Breast epithelium (tissue), 4 donors: ENCODE results near the gene CNTN5. TPM values are rescaled to one million over a fixed set of nuclear protein-coding genes. Genes with fewer than 3 reads are reported as not detected.

Experiments used
- DNase-seq, 2 donors: peaks; one replicate each; pipeline ENCODE4 v3.0.0-alpha.2; 2019; ENCODE audit warnings: low spot score in 2 of 2
- H3K27ac ChIP-seq, 2 donors: fragments of 200-600 bp; sonication (generic) in 1 of 2; one replicate each; pipeline ENCODE4 v1.5.1; 2016 to 2019; ENCODE audit warnings: mild to moderate bottlenecking in 1 of 2
- H3K27me3 ChIP-seq, 2 donors: fragments of 200-600 bp; sonication (generic) in 1 of 2; one replicate each; pipeline versions ENCODE4 v1.5.1 to v1.6.0; 2017 to 2019; ENCODE audit warnings: control low read depth in 1 of 2, mild to moderate bottlenecking in 1 of 2
- H3K36me3 ChIP-seq: fragments of 200-600 bp; one replicate; pipeline ENCODE4 v1.5.1; 2019
- H3K4me1 ChIP-seq, 2 donors: fragments of 200-600 bp; sonication (generic); one replicate each; pipeline ENCODE4 v1.5.1; 2016 to 2019; ENCODE audit warnings: control low read depth in 1 of 2
- H3K4me3 ChIP-seq, 3 donors: fragments of 200-600 bp; sonication (generic); 1 replicate in 2 of 3; 2 replicates in 1 of 3; pipeline ENCODE4 v1.5.1; 2016 to 2019; ENCODE audit warnings: mild to moderate bottlenecking in 3 of 3, moderate library complexity in 2 of 3
- H3K9me3 ChIP-seq, 2 donors: fragments of 200-600 bp; sonication (generic) in 1 of 2; one replicate each; pipeline ENCODE4 v1.5.1; 2016 to 2019; ENCODE audit warnings: control low read depth in 1 of 2
- POLR2A ChIP-seq: fragments of 450-650 bp; IDR thresholded peaks from one replicate; pipeline ENCODE4 v1.6.1; 2016; ENCODE audit warnings: antibody characterized with exemption, mild to moderate bottlenecking, moderate library complexity
- POLR2AphosphoS5 ChIP-seq, 3 donors: sonication (generic); formaldehyde crosslinking; IDR thresholded peaks; one replicate each; pipeline ENCODE4 v1.6.1; 2017; ENCODE audit warnings: antibody characterized with exemption in 3 of 3
- intact Hi-C: fragments of 100-400 bp; cut with DNase I; formaldehyde crosslinking; loops from one replicate; pipeline ENCODE4 v1.15.1; 2023; ENCODE audit warnings: low total_unique reads
- total RNA-seq, 3 donors: library from RNA; depleted of rRNA; stranded (reverse); fragments of >200 nt; gene quantifications; one replicate each; pipeline ENCODE4 v1.1.0, GENCODE V29; 2016
- TF ChIP-seq, protein P1 (sequence below), 3 donors: fragments of 450-650 bp; IDR thresholded peaks; one replicate each; pipeline ENCODE4 v1.5.1; 2016 to 2017; ENCODE audit warnings: antibody characterized with exemption in 3 of 3, mild to moderate bottlenecking in 3 of 3, moderate library complexity in 3 of 3

The CNTN5 gene
- total RNA-seq, 3 donors from 2014 or later: not detected

DNA sequence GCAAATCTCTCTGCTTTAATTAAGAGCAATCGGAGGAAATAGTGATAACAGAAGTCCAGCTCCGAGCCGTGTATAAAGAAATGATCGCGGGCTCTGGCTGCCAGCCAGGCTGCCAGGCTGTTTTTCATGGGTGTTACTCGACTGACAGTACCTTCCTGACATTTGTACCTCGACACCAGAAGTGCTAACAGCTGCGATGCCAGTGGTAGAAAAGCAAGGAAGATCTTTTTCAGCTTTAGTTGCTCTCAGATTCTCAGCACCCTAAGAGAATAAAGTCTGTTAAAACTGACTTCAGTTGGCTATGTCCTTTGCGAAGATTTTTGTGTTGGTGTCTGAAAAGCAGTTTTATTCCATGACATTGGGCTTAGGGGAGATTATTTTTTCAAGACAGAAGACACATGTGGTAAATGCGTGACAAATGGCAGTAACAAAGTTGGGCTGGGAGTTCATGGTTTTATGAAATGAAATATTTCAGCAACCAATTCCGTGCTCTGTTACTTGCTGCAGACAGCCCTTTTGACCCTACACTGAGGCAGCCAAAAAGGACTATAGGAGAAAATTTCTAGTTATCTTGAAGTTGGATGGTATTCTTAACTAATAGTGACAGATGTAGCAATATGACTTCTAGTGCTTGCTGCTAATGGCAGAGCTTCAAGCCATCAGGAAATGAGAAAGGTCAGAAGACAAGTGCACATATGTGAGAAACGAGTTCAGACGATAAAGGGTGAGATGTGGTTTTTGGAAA is 296.2 kb downstream of the CNTN5 start:
- Histone ChIP-seq H3K4me1 (no peaks in the 10 kb centered on the region), H3K36me3 (no peaks in the 10 kb centered on the region), H3K27ac (no peak overlapping the region), H3K27me3 (no peaks in the 10 kb centered on the region), H3K9me3 (no peaks in the 10 kb centered on the region), H3K4me3 (no peak overlapping the region)
- DNase-seq: no peak
- TF ChIP-seq POLR2A: no peak
- no peak for TF ChIP-seq POLR2AphosphoS5 (IDR thresholded peaks at IDR 0.05)
- TF ChIP-seq, protein P1, sequence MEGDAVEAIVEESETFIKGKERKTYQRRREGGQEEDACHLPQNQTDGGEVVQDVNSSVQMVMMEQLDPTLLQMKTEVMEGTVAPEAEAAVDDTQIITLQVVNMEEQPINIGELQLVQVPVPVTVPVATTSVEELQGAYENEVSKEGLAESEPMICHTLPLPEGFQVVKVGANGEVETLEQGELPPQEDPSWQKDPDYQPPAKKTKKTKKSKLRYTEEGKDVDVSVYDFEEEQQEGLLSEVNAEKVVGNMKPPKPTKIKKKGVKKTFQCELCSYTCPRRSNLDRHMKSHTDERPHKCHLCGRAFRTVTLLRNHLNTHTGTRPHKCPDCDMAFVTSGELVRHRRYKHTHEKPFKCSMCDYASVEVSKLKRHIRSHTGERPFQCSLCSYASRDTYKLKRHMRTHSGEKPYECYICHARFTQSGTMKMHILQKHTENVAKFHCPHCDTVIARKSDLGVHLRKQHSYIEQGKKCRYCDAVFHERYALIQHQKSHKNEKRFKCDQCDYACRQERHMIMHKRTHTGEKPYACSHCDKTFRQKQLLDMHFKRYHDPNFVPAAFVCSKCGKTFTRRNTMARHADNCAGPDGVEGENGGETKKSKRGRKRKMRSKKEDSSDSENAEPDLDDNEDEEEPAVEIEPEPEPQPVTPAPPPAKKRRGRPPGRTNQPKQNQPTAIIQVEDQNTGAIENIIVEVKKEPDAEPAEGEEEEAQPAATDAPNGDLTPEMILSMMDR (IDR thresholded peaks at IDR 0.05): no peak
- intact Hi-C loops: no loop called here

DNA sequence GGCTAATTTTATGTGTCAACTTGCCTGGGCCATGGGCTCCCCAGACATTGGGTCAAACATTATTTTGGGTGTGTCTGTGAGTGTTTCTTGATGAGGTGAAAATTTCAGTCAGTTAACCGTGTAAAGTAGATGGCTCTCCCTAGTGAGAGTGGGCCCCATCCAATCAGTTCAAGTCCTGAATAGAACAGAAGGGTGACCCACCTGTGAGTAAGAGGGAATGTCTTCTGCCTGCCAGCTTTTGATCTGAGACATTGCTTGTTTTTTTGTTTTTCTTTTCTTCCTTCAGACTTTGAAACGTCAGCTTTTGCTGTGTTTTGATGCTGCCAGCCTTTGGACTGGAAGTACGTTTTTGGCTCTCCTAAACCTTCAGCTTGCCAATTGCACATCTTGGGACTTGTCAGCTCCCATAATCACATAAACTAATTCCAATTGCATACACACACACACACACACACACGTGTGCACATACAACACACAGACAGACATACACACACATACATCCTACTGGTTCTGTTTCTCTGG is 300.1 kb downstream of the CNTN5 start:
- intact Hi-C loops: no loop called here
- H3K36me3 ChIP-seq: no peaks in the 10 kb centered on the region

DNA sequence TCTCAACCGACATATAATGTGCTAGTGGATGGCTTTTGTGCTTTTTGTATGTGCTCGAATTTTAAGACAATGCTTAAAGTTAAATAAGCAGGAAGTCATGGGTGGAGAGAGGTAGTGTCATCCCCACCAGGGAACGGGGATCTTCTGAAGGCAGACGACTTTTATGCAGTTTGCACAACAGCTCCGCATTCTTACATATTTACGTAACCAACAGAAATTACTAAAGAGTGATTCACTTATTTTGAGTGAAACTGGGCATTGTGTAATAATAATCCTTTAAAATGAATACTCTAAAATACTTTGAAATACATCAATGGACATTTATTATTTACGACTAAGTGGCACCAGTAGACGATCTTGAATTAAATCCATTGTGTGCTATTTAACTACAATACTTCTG is 305.1 kb downstream of the CNTN5 start:
- intact Hi-C loops: no loop called here
- Histone ChIP-seq H3K27ac (no peak overlapping the region), H3K27me3 (no peaks in the 10 kb centered on the region), H3K4me1 (no peaks in the 10 kb centered on the region), H3K4me3 (no peak overlapping the region), H3K9me3 (no peaks in the 10 kb centered on the region), H3K36me3 (no peaks in the 10 kb centered on the region)
- no peak for DNase-seq
- TF ChIP-seq, protein P1 (IDR thresholded peaks at IDR 0.05): no peak
- TF ChIP-seq POLR2A: no peak
- no peak for TF ChIP-seq POLR2AphosphoS5 (IDR thresholded peaks at IDR 0.05)

More for the DNA sequence above, 300.1 kb downstream of the CNTN5 start:
- no peak for DNase-seq
- no peak overlapping the region for H3K4me3 ChIP-seq
- no peaks in the 10 kb centered on the region for H3K4me1 ChIP-seq
- no peak for TF ChIP-seq POLR2AphosphoS5 (IDR thresholded peaks at IDR 0.05)
- TF ChIP-seq, protein P1 (IDR thresholded peaks at IDR 0.05): no peak
- TF ChIP-seq POLR2A: no peak
- H3K27me3 ChIP-seq: no peaks in the 10 kb centered on the region
- H3K9me3 ChIP-seq: no peaks in the 10 kb centered on the region
- no peak overlapping the region for H3K27ac ChIP-seq

DNA sequence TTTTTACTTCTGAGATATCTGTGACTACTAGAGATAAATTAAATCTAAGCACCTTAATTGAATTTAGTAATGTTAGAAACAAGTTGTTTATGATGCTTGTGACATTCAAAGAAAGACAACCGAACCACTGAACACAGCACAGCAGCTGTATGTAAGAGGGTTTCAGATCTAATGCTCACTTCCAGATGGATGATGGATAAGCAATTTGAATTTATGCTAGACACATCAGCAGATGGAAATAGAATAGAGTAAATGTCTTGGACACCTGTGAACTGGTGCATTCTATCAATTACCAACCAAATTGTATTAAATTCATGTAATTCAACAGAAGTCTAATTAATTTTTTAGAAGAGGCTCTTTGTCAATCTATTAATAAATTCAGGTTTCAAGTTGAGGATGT is 306.3 kb downstream of the CNTN5 start:
- H3K27ac ChIP-seq: no peak overlapping the region
- no peak for DNase-seq
- no peaks in the 10 kb centered on the region for H3K27me3 ChIP-seq
- no peaks in the 10 kb centered on the region for H3K4me1 ChIP-seq
- no peak overlapping the region for H3K4me3 ChIP-seq
- TF ChIP-seq POLR2AphosphoS5 (IDR thresholded peaks at IDR 0.05) (no peak), POLR2A (no peak)
- TF ChIP-seq, protein P1 (IDR thresholded peaks at IDR 0.05): no peak
- intact Hi-C loops: no loop called here
- no peaks in the 10 kb centered on the region for H3K9me3 ChIP-seq
- no peaks in the 10 kb centered on the region for H3K36me3 ChIP-seq

DNA sequence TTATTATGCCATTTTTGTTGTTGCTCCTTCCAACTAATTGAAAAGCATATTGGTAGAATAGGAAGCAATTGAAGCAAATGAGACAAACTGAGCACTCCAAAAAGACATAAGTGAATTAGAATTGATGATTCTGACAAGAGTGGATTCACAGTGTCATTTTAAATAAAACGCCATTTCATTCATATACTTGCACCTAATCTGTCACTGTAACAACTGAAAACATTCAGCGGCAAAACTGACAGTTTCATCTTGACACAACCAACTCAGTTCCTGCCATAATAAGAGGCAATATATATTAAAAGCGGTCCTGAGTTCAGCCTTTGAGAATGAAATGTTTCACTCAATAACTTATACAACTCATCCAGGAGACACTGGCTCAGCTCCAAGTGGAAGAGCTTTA is 306.8 kb downstream of the CNTN5 start:
- Histone ChIP-seq H3K9me3 (no peaks in the 10 kb centered on the region), H3K27me3 (no peaks in the 10 kb centered on the region), H3K4me3 (no peak overlapping the region), H3K27ac (no peak overlapping the region), H3K4me1 (no peaks in the 10 kb centered on the region), H3K36me3 (no peaks in the 10 kb centered on the region)
- DNase-seq: no peak
- TF ChIP-seq POLR2AphosphoS5 (IDR thresholded peaks at IDR 0.05) (no peak), POLR2A (no peak)
- TF ChIP-seq, protein P1 (IDR thresholded peaks at IDR 0.05): no peak
- intact Hi-C loops: no loop called here
